ENCODE results near the gene ICAM3.

Gene ICAM3

DNA sequence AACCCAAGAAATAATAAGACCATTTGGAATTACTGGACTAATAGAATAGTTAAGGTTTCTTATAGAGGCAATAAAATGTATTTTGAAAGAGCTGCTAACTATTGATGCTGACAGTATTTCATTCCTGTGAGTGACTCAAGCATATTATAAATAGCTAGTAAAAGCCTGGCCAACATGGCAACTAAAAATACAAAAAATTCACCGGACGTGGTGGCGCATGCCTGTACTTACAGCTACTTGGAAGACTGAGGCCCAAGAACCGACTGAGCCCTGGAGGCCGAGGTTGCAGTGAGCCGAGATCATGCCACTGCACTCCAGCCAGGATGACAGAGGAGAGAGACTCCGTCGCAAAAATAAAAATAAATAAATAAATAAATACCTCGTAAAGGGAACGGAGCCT, 5.4 kb upstream of the ICAM3 start:
- Histone ChIP-seq H3K4me1 (ENCODE audit: insufficient read depth, low read length, severe bottlenecking) (peaks cover 3% of the 10 kb centered on the region), H3K27me3 (ENCODE audit: insufficient read depth, low read length) (no peaks in the 10 kb centered on the region; the same call in 1 of the 2 replicates), H3K9ac (ENCODE audit: low read length) (no peak overlapping the region), H3K36me3 (ENCODE audit: insufficient read depth, low read length) (peaks cover 1% of the 10 kb centered on the region), H3K4me2 (ENCODE audit: low read length) (no peak overlapping the region), H3K9me3 (ENCODE audit: low read length) (no peaks in the 10 kb centered on the region), H3K9me2 (ENCODE audit: low read depth, low read length) (no peaks in the 10 kb centered on the region), H3K79me2 (ENCODE audit: insufficient read depth, low read length) (no peaks in the 10 kb centered on the region), H3K4me3 (ENCODE audit: low read depth, low read length, poor library complexity, severe bottlenecking) (no peak overlapping the region), H4K20me1 (ENCODE audit: insufficient read depth, low read length) (no peaks in the 10 kb centered on the region), H2AFZ (ENCODE audit: low read length) (no peak overlapping the region), H3K27ac (ENCODE audit: low read depth, low read length, poor library complexity, severe bottlenecking) (no peak overlapping the region), H3F3A (ENCODE audit: insufficient read depth, low read length) (no peaks in the 10 kb centered on the region)
- TF ChIP-seq, protein P1, sequence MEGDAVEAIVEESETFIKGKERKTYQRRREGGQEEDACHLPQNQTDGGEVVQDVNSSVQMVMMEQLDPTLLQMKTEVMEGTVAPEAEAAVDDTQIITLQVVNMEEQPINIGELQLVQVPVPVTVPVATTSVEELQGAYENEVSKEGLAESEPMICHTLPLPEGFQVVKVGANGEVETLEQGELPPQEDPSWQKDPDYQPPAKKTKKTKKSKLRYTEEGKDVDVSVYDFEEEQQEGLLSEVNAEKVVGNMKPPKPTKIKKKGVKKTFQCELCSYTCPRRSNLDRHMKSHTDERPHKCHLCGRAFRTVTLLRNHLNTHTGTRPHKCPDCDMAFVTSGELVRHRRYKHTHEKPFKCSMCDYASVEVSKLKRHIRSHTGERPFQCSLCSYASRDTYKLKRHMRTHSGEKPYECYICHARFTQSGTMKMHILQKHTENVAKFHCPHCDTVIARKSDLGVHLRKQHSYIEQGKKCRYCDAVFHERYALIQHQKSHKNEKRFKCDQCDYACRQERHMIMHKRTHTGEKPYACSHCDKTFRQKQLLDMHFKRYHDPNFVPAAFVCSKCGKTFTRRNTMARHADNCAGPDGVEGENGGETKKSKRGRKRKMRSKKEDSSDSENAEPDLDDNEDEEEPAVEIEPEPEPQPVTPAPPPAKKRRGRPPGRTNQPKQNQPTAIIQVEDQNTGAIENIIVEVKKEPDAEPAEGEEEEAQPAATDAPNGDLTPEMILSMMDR (IDR thresholded peaks at IDR 0.05; ENCODE audit: low read length): no peak
- no peak for TF ChIP-seq EZH2 (IDR thresholded peaks at IDR 0.05; ENCODE audit: borderline replicate concordance, low read length)

DNA sequence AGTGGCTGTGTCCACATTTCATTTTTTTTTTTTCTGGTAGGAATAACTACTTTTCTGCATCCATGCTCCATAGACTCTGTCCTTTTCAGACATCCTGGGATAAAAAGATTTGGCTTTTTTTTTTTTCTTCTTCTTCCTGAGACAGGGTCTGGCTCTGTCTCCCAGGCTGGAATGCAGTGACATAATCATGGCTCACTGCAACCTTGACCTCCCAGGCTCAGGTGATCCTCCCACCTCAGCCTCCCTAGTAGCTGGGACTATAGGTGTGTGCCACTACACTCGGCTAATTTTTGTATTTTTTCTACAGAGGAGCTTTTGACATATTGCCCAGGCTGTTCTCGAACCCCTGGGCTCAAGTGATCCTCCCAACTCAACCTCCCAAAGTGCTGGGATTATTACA, 4.1 kb upstream of the ICAM3 start:
- H3F3A ChIP-seq (ENCODE audit: insufficient read depth, low read length): no peaks in the 10 kb centered on the region
- H3K79me2 ChIP-seq (ENCODE audit: insufficient read depth, low read length): no peaks in the 10 kb centered on the region
- no peaks in the 10 kb centered on the region for H3K9me3 ChIP-seq (ENCODE audit: low read length)
- no peaks in the 10 kb centered on the region for H3K9me2 ChIP-seq (ENCODE audit: low read depth, low read length)
- no peaks in the 10 kb centered on the region; the same call in 1 of the 2 replicates for H3K27me3 ChIP-seq (ENCODE audit: insufficient read depth, low read length)
- no peaks in the 10 kb centered on the region for H4K20me1 ChIP-seq (ENCODE audit: insufficient read depth, low read length)
- no peak overlapping the region for H3K9ac ChIP-seq (ENCODE audit: low read length)
- peaks cover 16% of the 10 kb centered on the region for H3K4me1 ChIP-seq (ENCODE audit: insufficient read depth, low read length, severe bottlenecking)
- H3K4me2 ChIP-seq (ENCODE audit: low read length): no peak overlapping the region
- H2AFZ ChIP-seq (ENCODE audit: low read length): no peak overlapping the region
- H3K27ac ChIP-seq (ENCODE audit: low read depth, low read length, poor library complexity, severe bottlenecking): no peak overlapping the region
- H3K36me3 ChIP-seq (ENCODE audit: insufficient read depth, low read length): no peaks in the 10 kb centered on the region; the same call in 1 of the 2 replicates
- H3K4me3 ChIP-seq (ENCODE audit: low read depth, low read length, poor library complexity, severe bottlenecking): no peak overlapping the region
- TF ChIP-seq, protein P1 (IDR thresholded peaks at IDR 0.05; ENCODE audit: low read length): no peak
- TF ChIP-seq EZH2 (IDR thresholded peaks at IDR 0.05; ENCODE audit: borderline replicate concordance, low read length): no peak

DNA sequence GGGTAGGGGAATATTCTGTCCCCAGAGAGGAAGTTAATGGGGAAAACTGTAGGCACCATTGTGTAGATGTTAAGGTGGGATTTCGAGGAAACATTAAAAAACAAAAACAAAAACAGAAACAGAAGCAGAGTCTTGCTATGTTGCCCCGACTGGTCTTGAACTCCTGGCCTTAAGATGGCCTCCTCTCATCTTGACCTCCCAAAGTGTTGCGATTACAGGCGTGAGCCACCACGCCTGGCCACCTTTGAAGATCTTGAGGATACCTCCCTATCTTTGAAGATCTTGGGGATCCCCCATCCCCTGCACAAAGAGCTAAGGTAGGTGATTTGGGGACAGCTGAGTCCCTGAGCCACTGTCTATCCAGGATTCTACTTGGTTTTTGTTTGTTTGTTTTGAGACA, 553 bp upstream of the ICAM3 start:
- Histone ChIP-seq H3K36me3 (ENCODE audit: insufficient read depth, low read length) (no peaks in the 10 kb centered on the region; the same call in 1 of the 2 replicates), H3K9me2 (ENCODE audit: low read depth, low read length) (no peaks in the 10 kb centered on the region), H3K4me3 (ENCODE audit: low read depth, low read length, poor library complexity, severe bottlenecking) (peak overlapping the region; percentile 63), H3K9me3 (ENCODE audit: low read length) (no peaks in the 10 kb centered on the region), H3F3A (ENCODE audit: insufficient read depth, low read length) (no peaks in the 10 kb centered on the region), H3K27ac (ENCODE audit: low read depth, low read length, poor library complexity, severe bottlenecking) (no peak overlapping the region), H4K20me1 (ENCODE audit: insufficient read depth, low read length) (no peaks in the 10 kb centered on the region), H3K9ac (ENCODE audit: low read length) (peak overlapping the region; percentile 68; the same call in 1 of the 2 replicates), H3K79me2 (ENCODE audit: insufficient read depth, low read length) (no peaks in the 10 kb centered on the region), H3K27me3 (ENCODE audit: insufficient read depth, low read length) (no peaks in the 10 kb centered on the region; the same call in 1 of the 2 replicates), H2AFZ (ENCODE audit: low read length) (peak overlapping the region; percentile 22; the same call in 1 of the 2 replicates), H3K4me2 (ENCODE audit: low read length) (peak overlapping the region; percentile 77), H3K4me1 (ENCODE audit: insufficient read depth, low read length, severe bottlenecking) (peaks cover 22% of the 10 kb centered on the region)
- TF ChIP-seq, protein P1 (IDR thresholded peaks at IDR 0.05; ENCODE audit: low read length): no peak
- TF ChIP-seq EZH2 (IDR thresholded peaks at IDR 0.05; ENCODE audit: borderline replicate concordance, low read length): no peak
